HG03521 (cell line): ENCODE results near the gene PLEKHO2.

Source experiments
- ATAC-seq: cut with Tn5 transposase; IDR thresholded peaks from one replicate; pipeline ENCODE4 v1.9.1; 2021; ENCODE audit warnings: mild to moderate bottlenecking, moderate library complexity; ENCODE audit not compliant: unreplicated experiment

Gene PLEKHO2

GRCh38 chr15:64825431-64826294 is 16.1 kb upstream of the PLEKHO2 start, which contains the start of gene PIF1:
Gene PIF1, minus strand, starts transcription at chr15:64825647. Its CDS starts 1,312 bp downstream, at chr15:64824335.
- ATAC-seq: peak; percentile 84

- no peak for ATAC-seq
These were observed 12.7 kb upstream of the PLEKHO2 start for GRCh38 chr15:64828985-64829384.

- ATAC-seq: no peak
These were observed 8.0 kb upstream of the PLEKHO2 start for GRCh38 chr15:64833690-64834089.

GRCh38 chr15:64836023-64836536 is 5.6 kb upstream of the PLEKHO2 start:
- ATAC-seq: no peak

- no peak for ATAC-seq
These were observed 4.2 kb upstream of the PLEKHO2 start for GRCh38 chr15:64837502-64837901.

GRCh38 chr15:64841060-64841343 is 713 bp upstream of the PLEKHO2 start:
- ATAC-seq: no peak

- ATAC-seq: no peak
These were observed 603 bp downstream of the PLEKHO2 start for GRCh38 chr15:64842096-64842939.

GRCh38 chr15:64842986-64843561 is 1.4 kb downstream of the PLEKHO2 start:
- ATAC-seq: no peak

GRCh38 chr15:64843991-64844390 is 2.3 kb downstream of the PLEKHO2 start:
- no peak for ATAC-seq

GRCh38 chr15:64844576-64845145 is 2.9 kb downstream of the PLEKHO2 start:
- ATAC-seq: no peak

- no peak for ATAC-seq
These were observed 3.5 kb downstream of the PLEKHO2 start for GRCh38 chr15:64845183-64845611.

GRCh38 chr15:64845831-64846595 is 4.3 kb downstream of the PLEKHO2 start:
- ATAC-seq: no peak

GRCh38 chr15:64847016-64847415 is 5.3 kb downstream of the PLEKHO2 start:
- no peak for ATAC-seq

GRCh38 chr15:64847448-64847847 is 5.7 kb downstream of the PLEKHO2 start:
- no peak for ATAC-seq

- no peak for ATAC-seq
These were observed 6.4 kb downstream of the PLEKHO2 start for GRCh38 chr15:64847876-64848716.

GRCh38 chr15:64850778-64851502 is 9.2 kb downstream of the PLEKHO2 start:
- ATAC-seq: no peak

- no peak for ATAC-seq
These were observed 9.8 kb downstream of the PLEKHO2 start for GRCh38 chr15:64851503-64851840.

- ATAC-seq: no peak
These were observed 12.3 kb downstream of the PLEKHO2 start for GRCh38 chr15:64854041-64854440.

- ATAC-seq: no peak
These were observed 12.8 kb downstream of the PLEKHO2 start for GRCh38 chr15:64854526-64854925.
